ENCODE results near the gene CNOT4. TPM values are rescaled to one million over a fixed set of nuclear protein-coding genes. Genes with fewer than 3 reads are reported as not detected.

The CNOT4 gene
- total RNA-seq, 1 experiment from 2014 or later = 16.6 TPM

DNA sequence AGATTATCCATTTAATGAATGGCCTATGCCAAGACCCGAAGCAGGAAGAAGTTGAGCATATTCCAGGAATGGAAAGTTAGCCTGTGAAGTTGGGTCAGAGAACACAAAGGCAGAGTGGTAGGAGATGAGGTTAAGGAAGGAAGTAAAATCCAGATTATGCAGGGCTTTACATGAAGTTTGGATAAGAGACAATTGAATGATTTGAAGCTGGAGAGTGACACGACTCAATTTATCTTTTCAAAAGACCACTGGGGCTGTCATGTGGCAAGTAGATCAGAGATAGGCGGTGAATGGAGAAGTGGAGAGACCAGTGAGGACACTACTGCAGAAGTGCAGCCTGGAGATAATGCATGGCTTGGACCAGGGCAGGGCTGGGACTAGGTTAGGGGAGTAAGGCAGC is 7.2 kb upstream of the CNOT4 start:
- H3K27me3 ChIP-seq (ENCODE audit: insufficient read depth, low read length) = no peaks in the 10 kb centered on the region
- H3K36me3 ChIP-seq (ENCODE audit: control insufficient read depth in 1 of 2, insufficient read depth in 2 of 2, low read length in 2 of 2) = no peaks in the 10 kb centered on the region
- H3K9ac ChIP-seq (ENCODE audit: low read length) = no peak overlapping the region
- intact Hi-C loops (cut with micrococcal nuclease) = no loop called here
- no peak overlapping the region for H3K4me3 ChIP-seq (replicated peaks in 1 of 2; ENCODE audit: low read depth in 1 of 2, low read length in 2 of 2)
- H3K9me3 ChIP-seq (ENCODE audit: control insufficient read depth in 1 of 2, insufficient read depth in 1 of 2, low read depth in 1 of 2, low read length in 2 of 2) = no peaks in the 10 kb centered on the region
- no peak overlapping the region for H2AFZ ChIP-seq (ENCODE audit: low read depth, low read length, poor library complexity, severe bottlenecking)
- H3K4me1 ChIP-seq (ENCODE audit: control insufficient read depth in 1 of 2, insufficient read depth in 2 of 2, low read length in 2 of 2) = peaks cover 6 to 16% of the 10 kb centered on the region in 2 experiments
- H3K4me2 ChIP-seq (ENCODE audit: low read length) = no peak overlapping the region
- TF ChIP-seq, protein P1, sequence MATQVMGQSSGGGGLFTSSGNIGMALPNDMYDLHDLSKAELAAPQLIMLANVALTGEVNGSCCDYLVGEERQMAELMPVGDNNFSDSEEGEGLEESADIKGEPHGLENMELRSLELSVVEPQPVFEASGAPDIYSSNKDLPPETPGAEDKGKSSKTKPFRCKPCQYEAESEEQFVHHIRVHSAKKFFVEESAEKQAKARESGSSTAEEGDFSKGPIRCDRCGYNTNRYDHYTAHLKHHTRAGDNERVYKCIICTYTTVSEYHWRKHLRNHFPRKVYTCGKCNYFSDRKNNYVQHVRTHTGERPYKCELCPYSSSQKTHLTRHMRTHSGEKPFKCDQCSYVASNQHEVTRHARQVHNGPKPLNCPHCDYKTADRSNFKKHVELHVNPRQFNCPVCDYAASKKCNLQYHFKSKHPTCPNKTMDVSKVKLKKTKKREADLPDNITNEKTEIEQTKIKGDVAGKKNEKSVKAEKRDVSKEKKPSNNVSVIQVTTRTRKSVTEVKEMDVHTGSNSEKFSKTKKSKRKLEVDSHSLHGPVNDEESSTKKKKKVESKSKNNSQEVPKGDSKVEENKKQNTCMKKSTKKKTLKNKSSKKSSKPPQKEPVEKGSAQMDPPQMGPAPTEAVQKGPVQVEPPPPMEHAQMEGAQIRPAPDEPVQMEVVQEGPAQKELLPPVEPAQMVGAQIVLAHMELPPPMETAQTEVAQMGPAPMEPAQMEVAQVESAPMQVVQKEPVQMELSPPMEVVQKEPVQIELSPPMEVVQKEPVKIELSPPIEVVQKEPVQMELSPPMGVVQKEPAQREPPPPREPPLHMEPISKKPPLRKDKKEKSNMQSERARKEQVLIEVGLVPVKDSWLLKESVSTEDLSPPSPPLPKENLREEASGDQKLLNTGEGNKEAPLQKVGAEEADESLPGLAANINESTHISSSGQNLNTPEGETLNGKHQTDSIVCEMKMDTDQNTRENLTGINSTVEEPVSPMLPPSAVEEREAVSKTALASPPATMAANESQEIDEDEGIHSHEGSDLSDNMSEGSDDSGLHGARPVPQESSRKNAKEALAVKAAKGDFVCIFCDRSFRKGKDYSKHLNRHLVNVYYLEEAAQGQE (IDR thresholded peaks at IDR 0.05; ENCODE audit: low read depth) = no peak
- no peak for TF ChIP-seq SRF (IDR thresholded peaks at IDR 0.05; ENCODE audit: low read depth)
- no peak for TF ChIP-seq JUND (IDR thresholded peaks at IDR 0.05)
- TF ChIP-seq TCF7L2 (IDR thresholded peaks at IDR 0.05; ENCODE audit: borderline replicate concordance, extremely low read depth, insufficient read depth, insufficient read length) = no peak
- no peak for TF ChIP-seq EGR1 (IDR thresholded peaks at IDR 0.05; ENCODE audit: low read depth)
- TF ChIP-seq EZH2phosphoT487 (IDR thresholded peaks at IDR 0.05; ENCODE audit: borderline replicate concordance) = no peak
- TF ChIP-seq, protein P2, sequence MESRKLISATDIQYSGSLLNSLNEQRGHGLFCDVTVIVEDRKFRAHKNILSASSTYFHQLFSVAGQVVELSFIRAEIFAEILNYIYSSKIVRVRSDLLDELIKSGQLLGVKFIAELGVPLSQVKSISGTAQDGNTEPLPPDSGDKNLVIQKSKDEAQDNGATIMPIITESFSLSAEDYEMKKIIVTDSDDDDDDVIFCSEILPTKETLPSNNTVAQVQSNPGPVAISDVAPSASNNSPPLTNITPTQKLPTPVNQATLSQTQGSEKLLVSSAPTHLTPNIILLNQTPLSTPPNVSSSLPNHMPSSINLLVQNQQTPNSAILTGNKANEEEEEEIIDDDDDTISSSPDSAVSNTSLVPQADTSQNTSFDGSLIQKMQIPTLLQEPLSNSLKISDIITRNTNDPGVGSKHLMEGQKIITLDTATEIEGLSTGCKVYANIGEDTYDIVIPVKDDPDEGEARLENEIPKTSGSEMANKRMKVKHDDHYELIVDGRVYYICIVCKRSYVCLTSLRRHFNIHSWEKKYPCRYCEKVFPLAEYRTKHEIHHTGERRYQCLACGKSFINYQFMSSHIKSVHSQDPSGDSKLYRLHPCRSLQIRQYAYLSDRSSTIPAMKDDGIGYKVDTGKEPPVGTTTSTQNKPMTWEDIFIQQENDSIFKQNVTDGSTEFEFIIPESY (IDR thresholded peaks at IDR 0.05; ENCODE audit: extremely low read depth, insufficient replicate concordance, low read length) = no peak
- TF ChIP-seq CEBPB (IDR thresholded peaks at IDR 0.05; ENCODE audit: low read depth) = no peak
- TF ChIP-seq, protein P3, sequence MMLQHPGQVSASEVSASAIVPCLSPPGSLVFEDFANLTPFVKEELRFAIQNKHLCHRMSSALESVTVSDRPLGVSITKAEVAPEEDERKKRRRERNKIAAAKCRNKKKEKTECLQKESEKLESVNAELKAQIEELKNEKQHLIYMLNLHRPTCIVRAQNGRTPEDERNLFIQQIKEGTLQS (IDR thresholded peaks at IDR 0.05) = no peak
- TF ChIP-seq, protein P4, sequence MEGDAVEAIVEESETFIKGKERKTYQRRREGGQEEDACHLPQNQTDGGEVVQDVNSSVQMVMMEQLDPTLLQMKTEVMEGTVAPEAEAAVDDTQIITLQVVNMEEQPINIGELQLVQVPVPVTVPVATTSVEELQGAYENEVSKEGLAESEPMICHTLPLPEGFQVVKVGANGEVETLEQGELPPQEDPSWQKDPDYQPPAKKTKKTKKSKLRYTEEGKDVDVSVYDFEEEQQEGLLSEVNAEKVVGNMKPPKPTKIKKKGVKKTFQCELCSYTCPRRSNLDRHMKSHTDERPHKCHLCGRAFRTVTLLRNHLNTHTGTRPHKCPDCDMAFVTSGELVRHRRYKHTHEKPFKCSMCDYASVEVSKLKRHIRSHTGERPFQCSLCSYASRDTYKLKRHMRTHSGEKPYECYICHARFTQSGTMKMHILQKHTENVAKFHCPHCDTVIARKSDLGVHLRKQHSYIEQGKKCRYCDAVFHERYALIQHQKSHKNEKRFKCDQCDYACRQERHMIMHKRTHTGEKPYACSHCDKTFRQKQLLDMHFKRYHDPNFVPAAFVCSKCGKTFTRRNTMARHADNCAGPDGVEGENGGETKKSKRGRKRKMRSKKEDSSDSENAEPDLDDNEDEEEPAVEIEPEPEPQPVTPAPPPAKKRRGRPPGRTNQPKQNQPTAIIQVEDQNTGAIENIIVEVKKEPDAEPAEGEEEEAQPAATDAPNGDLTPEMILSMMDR (IDR thresholded peaks at IDR 0.05 in 2 of 3, conservative IDR thresholded peaks at IDR 0.05 in 1 of 3; ENCODE audit: borderline replicate concordance in 1 of 3, insufficient read depth in 1 of 3, low read depth in 2 of 3, low read length in 2 of 3) = no peak
- TF ChIP-seq, protein P5, sequence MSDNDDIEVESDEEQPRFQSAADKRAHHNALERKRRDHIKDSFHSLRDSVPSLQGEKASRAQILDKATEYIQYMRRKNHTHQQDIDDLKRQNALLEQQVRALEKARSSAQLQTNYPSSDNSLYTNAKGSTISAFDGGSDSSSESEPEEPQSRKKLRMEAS (IDR thresholded peaks at IDR 0.05) = no peak
- TF ChIP-seq YY1 (IDR thresholded peaks at IDR 0.05; ENCODE audit: extremely low read depth, insufficient replicate concordance, low read depth, low read length) = no peak
- H3K79me2 ChIP-seq (ENCODE audit: insufficient read depth, low read length) = no peaks in the 10 kb centered on the region
- no peaks in the 10 kb centered on the region for H4K20me1 ChIP-seq (ENCODE audit: insufficient read depth)
- ChIA-PET POLR2A (no interaction called here), CTCF (no interaction called here), RAD21 (ENCODE audit: low non-redundant PET in 1 of 2, low total read pairs in 2 of 2, uncharacterized antibody in 2 of 2, unreplicated experiment in 2 of 2) (no interaction called here)
- no peak overlapping the region for H3K27ac ChIP-seq (ENCODE audit: low read depth, low read length)
- no TSS peak for BruUV-seq (replicated peaks)
- no peaks in the 10 kb centered on the region for H3K9me2 ChIP-seq (ENCODE audit: insufficient read depth)
- no peak for DNase-seq (ENCODE audit: low read depth, low spot score)
- no peak for ATAC-seq
